Right atrium auricular region (tissue), 2 donors: ENCODE measurements around the gene HPS1. TPM values are rescaled to one million over a fixed set of nuclear protein-coding genes. Genes with fewer than 3 reads are reported as not detected.

Source experiments
- DNase-seq: peaks from one replicate; pipeline ENCODE4 v3.0.0-alpha.2; 2019; ENCODE audit warnings: low spot score
- H3K27ac ChIP-seq, 2 donors: fragments of 200-600 bp; sonication (generic); 1 replicate in 1 of 2; 2 replicates in 1 of 2; pipeline ENCODE4 v1.5.1; 2016 to 2019
- H3K27me3 ChIP-seq, 2 donors: fragments of 200-600 bp; sonication (generic); one replicate each; pipeline versions ENCODE4 v1.5.1 to v1.6.0; 2017 to 2019
- H3K36me3 ChIP-seq: fragments of 200-600 bp; sonication (generic); one replicate; pipeline ENCODE4 v1.5.1; 2016
- H3K4me1 ChIP-seq, 2 donors: fragments of 200-600 bp; sonication (generic); one replicate each; pipeline versions ENCODE4 v1.5.1 to v1.6.0; 2017 to 2019
- H3K4me3 ChIP-seq, 2 donors: fragments of 200-600 bp; sonication (generic); 1 replicate in 1 of 2; 2 replicates in 1 of 2; pipeline ENCODE4 v1.5.1; 2017 to 2019; ENCODE audit warnings: mild to moderate bottlenecking in 1 of 2, moderate library complexity in 1 of 2
- H3K9me3 ChIP-seq, 2 donors: fragments of 200-600 bp; sonication (generic); one replicate each; pipeline ENCODE4 v1.5.1; 2019
- CTCF ChIP-seq, 2 donors: fragments of 200-600 bp; sonication (generic); IDR thresholded peaks; one replicate each; pipeline ENCODE4 v1.5.1; 2019; ENCODE audit warnings: antibody characterized with exemption in 2 of 2
- microRNA counts, 2 donors: library from miRNA; unstranded; fragments of <30 nt; microRNA quantifications; one replicate each; lab custom pipeline; 2016 to 2017
- microRNA-seq, 2 donors: library from miRNA; unstranded; fragments of <30 nt; microRNA quantifications; one replicate each; pipeline ENCODE4, GENCODE V29; 2016 to 2017; ENCODE audit warnings: borderline number of aligned reads in 2 of 2, borderline replicate concordance in 1 of 2
- total RNA-seq, 2 donors: library from RNA; depleted of rRNA; stranded (reverse); fragments of >200 nt; gene quantifications; one replicate each; pipeline ENCODE4 v1.1.0, GENCODE V29; 2016

The HPS1 gene
- total RNA-seq, 2 donors from 2014 or later: 26.9 to 43.6 TPM

- DNase-seq: no peak
- no peaks in the 10 kb centered on the region for H3K36me3 ChIP-seq
- H3K9me3 ChIP-seq: no peaks in the 10 kb centered on the region
- no peak overlapping the region for H3K27ac ChIP-seq
- TF ChIP-seq CTCF (IDR thresholded peaks at IDR 0.05): no peak
- no peaks in the 10 kb centered on the region for H3K27me3 ChIP-seq
- H3K4me3 ChIP-seq: no peak overlapping the region
- peaks cover 0 to 7% of the 10 kb centered on the region in 2 donors for H3K4me1 ChIP-seq
Observed at GRCh38 chr10:98367604-98368451, 78.9 kb downstream of the HPS1 start.

MicroRNA genes within 50 kb of the gene (microRNA counts, 767-probe panel; counts per million panel counts)
- 2,395 to 4,760 counts per million in 2 donors for microRNA hsa-miR-1287 (lab: Ali Mortazavi, UCI)

Small RNA genes lying within 50 kb of the gene (microRNA-seq; reads per million reads assigned to microRNA genes)
- 127 to 175 reads per million in 2 donors for gene MIR1287
- gene MIR4685: 1.4 to 2.1 reads per million in 2 donors

Other genes with a start within 250 kb of the HPS1 start
- 1 to 10 TPM; 1.5 to 1.6 TPM for gene LOXL4, start 178.7 kb downstream of the HPS1 start, total RNA-seq
- 1 to 10 TPM; 1.8 to 5.2 TPM for gene PYROXD2, start 31.8 kb downstream of the HPS1 start, total RNA-seq